Measurements from ENCODE around the gene SPTLC3. TPM values are rescaled to one million over a fixed set of nuclear protein-coding genes. Genes with fewer than 3 reads are reported as not detected.

SPTLC3 gene
- total RNA-seq, 1 experiment from 2014 or later = 7.5 TPM

GRCh38 chr20:13012886-13013285, 4.1 kb downstream of the SPTLC3 start:
- H3K27ac Mint-ChIP-seq (ENCODE audit: unreplicated experiment) = no peak overlapping the region
- no TSS peak for BruUV-seq (replicated peaks)
- TF ChIP-seq CTCF (IDR thresholded peaks at IDR 0.05; ENCODE audit: unreplicated experiment) = no peak
- intact Hi-C loops (cut with micrococcal nuclease; ENCODE audit: unreplicated experiment) = no loop called here
- CTCF ChIA-PET = no interaction called here
- peaks cover 3% of the 10 kb centered on the region for H3K9me3 Mint-ChIP-seq (ENCODE audit: low read depth, unreplicated experiment)
- H3K4me1 Mint-ChIP-seq (ENCODE audit: low read depth, unreplicated experiment) = peaks cover 26% of the 10 kb centered on the region
- H3K4me3 Mint-ChIP-seq (ENCODE audit: low read depth, unreplicated experiment) = no peak overlapping the region
- DNase-seq = no peak
- peaks cover 4% of the 10 kb centered on the region for H3K36me3 Mint-ChIP-seq (ENCODE audit: insufficient read depth, unreplicated experiment)
- no peaks in the 10 kb centered on the region for H3K27me3 Mint-ChIP-seq (ENCODE audit: unreplicated experiment)

GRCh38 chr20:13013411-13013810, 4.6 kb downstream of the SPTLC3 start:
- intact Hi-C loops (cut with micrococcal nuclease; ENCODE audit: unreplicated experiment) = no loop called here
- H3K27ac Mint-ChIP-seq (ENCODE audit: unreplicated experiment) = no peak overlapping the region
- no peak for TF ChIP-seq CTCF (IDR thresholded peaks at IDR 0.05; ENCODE audit: unreplicated experiment)
- no TSS peak for BruUV-seq (replicated peaks)
- H3K9me3 Mint-ChIP-seq (ENCODE audit: low read depth, unreplicated experiment) = peaks cover 3% of the 10 kb centered on the region
- DNase-seq = no peak
- peaks cover 21% of the 10 kb centered on the region for H3K4me1 Mint-ChIP-seq (ENCODE audit: low read depth, unreplicated experiment)
- H3K27me3 Mint-ChIP-seq (ENCODE audit: unreplicated experiment) = no peaks in the 10 kb centered on the region
- H3K4me3 Mint-ChIP-seq (ENCODE audit: low read depth, unreplicated experiment) = no peak overlapping the region
- H3K36me3 Mint-ChIP-seq (ENCODE audit: insufficient read depth, unreplicated experiment) = peaks cover 4% of the 10 kb centered on the region
- CTCF ChIA-PET = no interaction called here

- no peak for DNase-seq
- no peaks in the 10 kb centered on the region for H3K36me3 Mint-ChIP-seq (ENCODE audit: insufficient read depth, unreplicated experiment)
- intact Hi-C loops (cut with micrococcal nuclease; ENCODE audit: unreplicated experiment) = no loop called here
- no TSS peak for BruUV-seq (replicated peaks)
- peaks cover 11% of the 10 kb centered on the region for H3K9me3 Mint-ChIP-seq (ENCODE audit: low read depth, unreplicated experiment)
- CTCF ChIA-PET = interaction anchor here (0.7 kb wide), 1 partner anchor 13 kb away, joined by 3 read pairs; no protein-coding TSS in a partner anchor
- no peaks in the 10 kb centered on the region for H3K4me1 Mint-ChIP-seq (ENCODE audit: low read depth, unreplicated experiment)
- no peaks in the 10 kb centered on the region for H3K27me3 Mint-ChIP-seq (ENCODE audit: unreplicated experiment)
- no peak for TF ChIP-seq CTCF (IDR thresholded peaks at IDR 0.05; ENCODE audit: unreplicated experiment)
- H3K4me3 Mint-ChIP-seq (ENCODE audit: low read depth, unreplicated experiment) = no peak overlapping the region
- no peak overlapping the region for H3K27ac Mint-ChIP-seq (ENCODE audit: unreplicated experiment)
Observed at GRCh38 chr20:13017235-13017634, 8.5 kb downstream of the SPTLC3 start.

GRCh38 chr20:13017883-13018535, 9.2 kb downstream of the SPTLC3 start:
- intact Hi-C loops (cut with micrococcal nuclease; ENCODE audit: unreplicated experiment) = no loop called here
- TF ChIP-seq CTCF (IDR thresholded peaks at IDR 0.05; ENCODE audit: unreplicated experiment) = no peak
- no peak for DNase-seq
- CTCF ChIA-PET = interaction anchor here (0.7 to 1.2 kb wide), 2 partner anchors 12 to 13 kb away, joined by 3 to 4 read pairs; no protein-coding TSS in a partner anchor
- Mint-ChIP-seq H3K36me3 (ENCODE audit: insufficient read depth, unreplicated experiment) (no peaks in the 10 kb centered on the region), H3K4me3 (ENCODE audit: low read depth, unreplicated experiment) (no peak overlapping the region), H3K27me3 (ENCODE audit: unreplicated experiment) (no peaks in the 10 kb centered on the region), H3K4me1 (ENCODE audit: low read depth, unreplicated experiment) (peaks cover 5% of the 10 kb centered on the region), H3K27ac (ENCODE audit: unreplicated experiment) (no peak overlapping the region), H3K9me3 (ENCODE audit: low read depth, unreplicated experiment) (peaks cover 15% of the 10 kb centered on the region)
- BruUV-seq (replicated peaks) = no TSS peak
